DMS 273 (cell line): ENCODE data around the gene SMAD3.
A peak's percentile ranks its signal among the peaks of the same experiment; 100 is the strongest.
"Not testable (repeated sequence)": the region's sequence is repeated elsewhere in the genome, so short reads cannot be mapped to it uniquely, and the experiment has no call there.

ENCODE experiments used
- DNase-seq: peaks from one replicate; lab custom pipeline; 2025; ENCODE audit not compliant: unreplicated experiment; lab: John Stamatoyannopoulos, UW

Gene SMAD3

DNA sequence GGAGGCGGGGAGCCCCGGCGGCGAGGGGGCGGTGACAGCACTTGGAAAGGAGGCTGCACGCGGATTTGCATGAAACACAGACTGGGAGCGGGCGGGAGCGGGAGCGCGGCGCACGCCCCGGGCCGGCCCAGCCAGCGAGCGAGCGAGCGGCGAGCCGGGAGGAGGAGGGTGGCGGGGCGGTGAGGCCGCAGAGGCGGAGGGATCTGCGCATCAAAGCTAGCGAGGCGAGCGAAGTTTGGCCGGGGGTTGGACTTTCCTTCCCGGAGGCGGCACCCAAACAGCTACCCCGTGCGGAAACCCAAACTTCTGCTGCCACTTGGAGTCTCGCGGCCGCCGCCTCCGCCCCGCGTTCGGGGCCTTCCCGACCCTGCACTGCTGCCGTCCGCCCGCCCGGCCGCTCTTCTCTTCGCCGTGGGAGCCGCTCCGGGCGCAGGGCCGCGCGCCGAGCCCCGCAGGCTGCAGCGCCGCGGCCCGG is at the start of gene SMAD3:
Gene SMAD3 (plus strand): TSS at position 72 of the 475 bp plus-strand sequence. CDS start 553 bp downstream, outside the sequence.
- DNase-seq: peak; percentile 91

DNA sequence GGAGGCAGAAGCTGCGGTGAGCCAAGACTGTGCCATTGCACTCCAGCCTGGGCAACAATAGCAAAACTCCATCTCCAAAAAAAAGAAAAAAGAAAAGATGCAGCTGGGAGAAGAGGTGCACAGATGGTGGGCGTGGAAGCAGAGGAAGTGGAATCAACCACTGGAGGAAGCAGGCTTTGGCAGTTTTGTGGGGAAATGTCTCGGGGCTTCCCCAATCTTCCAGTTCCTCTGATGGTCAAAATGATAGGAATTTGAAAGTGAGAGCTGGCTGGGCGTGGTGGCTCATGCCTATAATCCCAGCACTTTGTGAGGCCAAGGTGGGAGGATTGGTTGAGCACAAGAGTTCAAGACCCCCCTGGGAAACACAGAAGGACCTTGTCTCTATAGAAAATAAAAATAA is 48.1 kb upstream of the SMAD3 start:
- DNase-seq: no peak

DNA sequence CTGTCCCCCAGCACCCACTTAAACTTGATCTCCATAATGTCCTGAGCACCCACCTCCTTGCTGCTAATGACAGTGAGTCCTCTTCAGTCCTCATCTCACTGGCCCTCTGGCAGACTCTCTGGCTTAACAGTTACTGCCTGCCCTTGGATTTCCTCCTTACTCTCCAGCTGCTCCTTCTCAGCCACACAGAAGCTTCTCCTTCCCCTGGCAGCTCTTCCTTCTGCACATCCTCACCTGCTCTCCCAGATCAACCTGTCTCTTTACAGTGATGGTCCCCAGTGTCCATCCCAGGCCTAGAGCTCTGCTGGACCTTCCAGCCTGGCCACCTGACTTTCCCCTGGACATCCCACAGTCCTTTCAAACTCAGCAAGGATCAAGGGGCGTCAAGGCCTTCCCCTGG is 47.4 kb upstream of the SMAD3 start:
- no peak for DNase-seq

DNA sequence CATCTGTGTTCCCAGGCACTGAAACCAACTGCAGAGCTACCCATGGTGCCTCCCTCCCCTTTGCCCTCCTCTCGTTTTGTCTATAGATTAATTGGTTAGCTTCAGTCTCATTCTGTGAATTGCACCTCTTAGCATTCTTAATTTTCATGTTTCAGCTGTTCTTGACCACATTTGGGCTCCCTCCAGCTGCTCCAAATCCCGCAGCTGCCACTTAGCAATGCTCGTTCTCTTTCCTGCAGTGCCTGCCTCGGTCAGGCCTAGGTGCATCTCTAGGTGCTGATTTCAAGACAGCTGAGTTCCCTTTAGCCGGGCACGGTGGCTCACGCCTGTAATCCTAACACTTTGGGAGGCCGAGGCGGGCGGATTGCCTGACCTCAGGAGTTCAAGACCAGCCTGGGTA is 47.0 kb upstream of the SMAD3 start:
- no peak for DNase-seq

DNA sequence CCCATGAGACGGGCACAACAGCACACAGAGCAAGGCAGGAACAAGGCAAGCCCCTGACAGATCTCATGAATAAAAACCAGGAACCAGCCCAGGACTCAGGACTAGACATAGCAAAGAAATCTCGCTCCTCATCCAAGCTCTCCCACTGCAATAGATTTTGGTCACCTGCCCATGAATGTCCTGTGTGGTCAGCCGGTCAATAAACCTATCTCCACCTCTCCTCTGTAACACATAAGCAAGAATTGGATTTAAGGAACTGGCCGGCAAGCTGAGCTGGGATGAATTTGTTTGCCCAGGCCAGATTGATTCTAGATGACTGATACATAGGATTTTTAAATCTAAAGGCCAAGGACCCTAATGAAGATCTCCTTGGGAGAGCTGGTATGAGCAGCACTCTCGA is 46.3 kb upstream of the SMAD3 start:
- no peak for DNase-seq

DNA sequence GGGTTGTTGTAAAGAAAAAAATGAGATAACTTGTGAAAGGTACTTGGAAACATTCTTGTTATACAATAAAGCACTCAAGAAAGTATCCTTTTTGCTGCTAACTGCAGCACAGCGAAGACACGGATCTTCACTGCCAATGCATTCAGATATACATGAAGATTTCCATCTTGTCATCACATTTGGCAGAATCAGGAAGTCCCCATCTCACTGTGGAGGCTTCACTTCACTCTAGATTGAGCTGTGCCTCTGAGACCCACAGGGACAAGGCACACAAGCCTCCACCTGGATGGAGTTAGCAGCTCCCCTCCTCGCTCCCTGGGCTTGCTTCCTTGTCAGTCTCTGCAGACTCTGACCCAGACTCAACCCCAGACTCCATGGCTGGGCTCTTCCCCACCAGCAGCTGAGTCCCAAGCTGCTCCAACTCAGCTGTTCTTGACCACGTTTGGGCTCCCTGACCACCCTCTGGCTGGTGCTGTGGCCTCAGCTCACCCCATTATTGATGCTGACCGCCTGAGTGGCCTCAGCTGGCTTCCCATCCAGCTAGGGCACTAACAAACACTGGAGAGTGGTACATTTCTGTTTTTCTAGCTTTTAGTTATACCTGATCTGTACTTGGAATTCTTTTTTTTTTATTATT is 45.4 kb upstream of the SMAD3 start:
- no peak for DNase-seq

DNA sequence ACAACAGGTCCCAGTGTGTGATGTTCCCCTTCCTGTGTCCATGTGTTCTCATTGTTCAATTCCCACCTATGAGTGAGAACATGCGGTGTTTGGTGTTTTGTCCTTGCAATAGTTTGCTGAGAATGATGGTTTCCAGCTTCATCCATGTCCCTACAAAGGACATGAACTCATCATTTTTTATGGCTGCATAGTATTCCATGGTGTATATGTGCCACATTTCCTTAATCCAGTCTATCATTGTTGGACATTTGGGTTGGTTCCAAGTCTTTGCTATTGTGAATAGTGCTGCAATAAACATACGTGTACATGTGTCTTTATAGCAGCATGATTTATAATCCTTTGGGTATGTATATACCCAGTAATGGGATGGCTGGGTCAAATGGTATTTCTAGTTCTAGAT is 44.7 kb upstream of the SMAD3 start:
- DNase-seq: not testable (repeated sequence)

DNA sequence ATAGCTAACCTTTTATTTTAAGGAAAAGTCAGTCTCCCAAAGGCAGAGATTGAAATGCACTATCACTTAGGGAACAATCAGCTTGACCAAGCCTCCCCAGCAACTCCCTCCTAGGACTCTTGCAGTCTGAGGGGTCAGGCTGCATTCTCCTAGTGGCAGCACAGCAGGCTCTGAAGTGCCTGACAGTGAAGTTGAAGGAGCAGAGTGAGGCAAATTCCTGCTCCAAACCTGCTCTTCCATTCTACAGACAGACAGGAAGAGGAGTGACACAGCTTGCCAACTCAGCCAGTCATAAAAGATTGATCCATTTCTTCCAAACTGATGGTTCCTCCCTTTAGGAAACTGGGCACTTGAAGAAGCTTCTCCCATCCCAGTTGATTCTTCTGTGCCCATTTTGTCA is 43.9 kb upstream of the SMAD3 start:
- DNase-seq: no peak

DNA sequence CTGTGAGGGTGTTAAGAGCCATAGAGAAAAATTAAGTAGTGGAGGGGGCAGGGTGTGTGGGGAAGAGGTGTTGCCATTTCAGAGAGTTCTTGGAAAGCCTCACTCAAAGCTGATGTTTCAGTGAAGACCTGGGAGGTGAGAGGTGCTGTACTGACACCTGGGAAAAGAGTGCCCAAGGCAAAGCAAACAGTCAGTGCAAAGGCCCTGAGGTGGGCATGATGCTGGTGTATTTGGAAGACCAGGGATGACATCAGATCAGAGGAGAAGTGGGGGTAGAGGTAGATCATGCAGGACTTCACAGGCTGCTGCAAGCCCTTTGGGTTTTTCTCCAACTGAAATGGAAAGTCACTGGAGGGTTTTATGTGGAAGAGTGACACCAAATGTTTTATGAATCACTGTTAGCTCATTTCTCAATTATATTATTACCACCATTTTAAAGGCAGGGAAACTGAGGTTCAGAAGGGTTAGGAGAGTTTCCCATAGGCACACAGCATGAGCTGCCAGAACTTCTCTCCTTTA is 42.8 kb upstream of the SMAD3 start:
- DNase-seq: no peak

DNA sequence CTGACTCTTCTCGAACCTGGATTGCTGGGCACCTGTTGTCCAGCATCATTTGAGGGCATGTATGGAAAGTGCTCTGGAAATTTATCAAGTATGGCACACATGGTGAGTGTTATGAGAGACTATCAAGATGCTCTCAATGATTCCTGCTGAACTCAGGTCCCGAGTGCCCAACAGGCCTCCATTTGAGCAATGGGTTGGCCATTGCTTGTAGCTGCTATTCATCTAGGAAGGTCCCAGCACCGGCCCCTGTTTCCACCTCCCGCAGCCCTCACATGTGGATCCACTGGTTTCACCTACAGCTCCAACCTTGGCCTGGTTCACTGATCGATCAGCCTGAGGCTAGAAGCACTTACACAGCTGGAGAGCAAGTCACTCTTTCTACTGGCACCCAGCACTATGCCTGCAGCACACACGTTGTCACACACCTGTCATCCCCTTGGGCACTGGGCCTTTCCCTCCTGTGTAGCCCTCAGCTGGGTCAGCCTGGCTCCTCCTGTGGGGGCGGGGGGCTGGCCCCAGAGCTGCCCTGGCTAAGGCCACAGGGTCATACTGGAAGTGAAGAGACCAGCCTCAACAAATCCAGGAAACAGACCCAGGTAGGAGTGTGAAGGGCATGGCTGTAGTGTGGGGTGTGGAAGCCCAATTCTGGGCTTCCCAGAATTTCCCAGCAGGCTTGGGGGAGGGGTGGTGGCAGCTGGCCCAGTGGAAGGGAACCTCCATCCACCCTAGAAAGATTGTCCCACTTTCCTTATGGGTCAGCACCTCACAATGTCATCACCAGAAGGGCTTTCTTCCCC is 41.7 kb upstream of the SMAD3 start:
- no peak for DNase-seq

DNA sequence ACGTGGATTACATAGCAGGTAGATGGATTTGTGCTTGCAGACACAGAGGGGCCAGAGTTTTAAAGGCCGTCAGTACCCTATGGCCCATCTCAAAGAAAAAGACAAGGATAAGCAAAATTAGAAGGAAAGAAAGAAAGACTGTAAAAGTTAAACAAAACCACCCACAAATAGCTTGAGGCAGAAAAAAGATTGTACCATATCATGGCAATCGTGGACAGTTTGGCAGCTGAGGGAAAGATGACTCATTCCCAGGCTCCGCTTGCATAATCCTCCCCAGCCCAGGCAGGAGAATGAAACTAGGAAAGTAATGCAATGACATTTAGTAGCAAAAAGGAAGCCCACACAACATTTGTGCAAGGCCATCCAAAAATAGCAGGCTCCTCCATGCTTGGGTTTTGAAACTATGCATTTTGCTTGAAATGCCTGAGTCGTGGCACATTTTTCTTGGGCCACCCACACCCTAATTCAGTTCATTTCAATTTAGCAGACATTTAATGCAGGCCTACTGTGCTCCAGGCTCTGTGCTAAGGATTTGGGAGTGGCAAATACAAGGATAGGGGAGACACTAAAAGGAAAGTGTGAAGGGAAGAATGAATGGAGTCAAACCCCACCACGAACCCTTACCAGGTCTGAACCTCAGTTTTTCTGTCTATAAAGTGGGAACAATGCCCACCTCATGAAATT is 40.9 kb upstream of the SMAD3 start:
- peak; percentile 64 for DNase-seq

DNA sequence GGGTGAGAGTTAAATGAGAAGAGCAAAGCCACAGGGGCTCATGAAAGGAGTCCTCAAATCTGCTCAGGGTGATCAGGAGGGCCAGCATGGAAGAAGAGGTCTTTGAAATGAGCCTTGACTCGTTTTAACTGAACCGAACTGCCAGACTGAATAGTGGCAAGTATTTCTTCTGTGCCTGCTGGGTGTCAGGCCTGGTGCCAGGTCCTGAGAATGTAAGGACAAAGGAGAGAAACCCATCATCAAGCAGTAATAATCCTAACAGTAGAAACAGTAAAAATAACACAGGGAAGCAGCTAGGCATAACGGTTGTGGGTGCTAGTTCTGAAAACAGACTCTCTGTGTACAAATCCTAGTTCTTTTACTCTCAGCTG is 40.4 kb upstream of the SMAD3 start:
- no peak for DNase-seq

DNA sequence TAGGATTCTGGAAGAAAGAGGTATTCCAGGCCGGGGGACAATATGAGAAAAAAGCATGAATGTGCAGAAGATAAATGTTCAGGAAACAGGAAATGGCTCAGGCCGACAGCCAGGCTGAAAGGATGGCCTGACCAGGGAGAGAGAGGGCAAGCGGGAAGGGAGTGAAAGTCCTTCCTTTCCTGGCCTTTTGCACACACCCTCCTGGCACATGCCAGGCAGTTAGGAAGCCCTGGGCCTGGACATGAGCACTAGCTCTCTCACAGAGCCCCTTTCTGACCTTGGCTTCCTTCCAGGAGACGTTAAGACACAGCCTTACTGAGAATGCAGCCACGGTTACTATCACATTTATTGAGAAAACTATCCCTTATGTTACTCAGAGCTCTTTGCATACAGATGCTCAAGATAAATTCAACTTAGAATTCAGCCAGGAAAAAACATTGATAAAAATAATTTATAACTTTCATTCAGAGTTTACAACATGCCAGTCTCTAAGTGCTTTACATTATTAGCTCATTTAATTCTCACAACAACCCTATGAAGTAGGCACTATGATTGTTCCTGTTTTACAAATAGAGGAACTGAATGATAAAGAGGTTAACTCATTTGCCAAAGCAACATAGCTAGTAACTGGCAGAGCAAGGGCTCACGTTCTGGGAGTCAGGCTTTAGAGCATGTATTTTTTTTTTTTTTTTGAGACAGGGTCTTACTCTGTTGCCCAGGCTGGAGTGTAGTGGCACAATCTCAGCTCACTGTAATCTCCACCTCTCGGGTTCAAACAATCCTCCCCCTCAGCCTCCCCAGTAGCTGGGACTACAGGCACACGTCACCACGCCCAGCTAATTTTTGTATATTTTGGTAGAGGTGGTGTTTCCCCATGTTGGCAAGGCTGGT is 39.4 kb upstream of the SMAD3 start:
- peak; percentile 36 for DNase-seq

DNA sequence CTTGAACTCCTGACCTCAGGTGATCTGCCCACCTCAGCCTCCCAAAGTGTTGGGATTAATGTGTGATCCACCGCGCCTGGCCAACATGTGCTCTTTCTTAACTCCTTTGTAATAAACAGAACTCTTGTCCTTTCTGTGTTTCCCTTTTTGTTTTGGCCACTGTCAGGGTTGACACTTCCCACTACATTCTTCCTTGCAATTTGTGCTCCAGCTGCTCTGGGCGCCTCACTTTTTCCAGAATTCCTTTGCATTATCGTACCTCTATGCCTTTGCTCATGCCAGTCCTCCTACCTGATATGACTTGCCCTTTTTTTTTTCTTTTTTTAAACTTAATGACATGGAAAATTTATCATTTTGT is 38.8 kb upstream of the SMAD3 start:
- no peak for DNase-seq

DNA sequence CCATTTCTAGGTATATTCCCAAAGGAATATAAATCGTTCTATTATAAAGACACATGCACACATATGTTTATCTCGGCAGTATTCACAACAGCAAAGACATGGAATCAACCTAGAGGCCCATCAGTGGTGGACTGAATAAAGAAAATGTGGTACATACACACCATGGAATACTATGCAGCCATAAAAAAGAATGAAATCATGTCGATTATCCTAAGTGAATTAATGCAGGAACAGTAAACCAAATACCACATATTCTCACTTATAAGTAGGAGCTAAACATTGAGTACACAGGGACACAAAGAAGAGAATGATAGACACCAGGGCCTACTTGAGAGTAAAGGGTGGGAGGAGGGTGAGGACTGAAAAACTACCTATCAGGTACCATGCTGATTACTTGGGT is 37.0 kb upstream of the SMAD3 start:
- not testable (repeated sequence) for DNase-seq

DNA sequence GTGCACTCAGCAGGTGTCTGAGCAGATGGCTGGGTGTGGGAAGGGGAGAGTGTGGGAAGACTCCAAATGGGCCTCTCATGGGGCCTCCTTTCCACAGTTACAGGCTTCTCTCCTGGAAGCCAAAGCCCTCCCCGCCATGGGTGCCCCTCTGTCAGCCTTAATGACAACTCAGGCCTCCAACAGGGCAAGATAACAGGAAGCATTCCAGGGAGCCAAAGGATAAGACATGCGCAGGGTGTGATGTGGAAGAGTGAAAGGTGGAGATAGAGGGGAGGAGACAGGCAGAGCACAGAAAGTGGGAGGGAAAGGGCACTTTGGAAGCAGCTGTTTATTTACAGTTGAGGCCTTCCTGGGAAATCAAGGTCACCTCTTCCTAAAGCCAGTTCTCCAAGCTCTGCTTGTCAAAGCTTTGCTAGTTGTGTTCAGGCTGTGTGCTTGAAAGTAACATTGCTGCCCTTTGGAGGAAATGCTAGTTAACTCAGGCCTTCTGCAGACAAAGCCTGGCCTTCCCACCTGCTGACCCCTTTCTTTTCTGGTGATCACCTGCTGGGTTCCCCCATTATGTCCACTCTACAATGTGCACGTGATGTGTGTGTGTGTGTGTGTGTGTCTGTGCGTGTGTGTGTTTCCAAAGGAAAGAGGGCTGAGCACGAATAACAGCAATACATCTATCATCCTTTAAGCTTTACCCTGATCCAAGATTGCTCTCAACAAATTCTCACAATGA is 35.2 kb upstream of the SMAD3 start:
- DNase-seq: peak; percentile 57

DNA sequence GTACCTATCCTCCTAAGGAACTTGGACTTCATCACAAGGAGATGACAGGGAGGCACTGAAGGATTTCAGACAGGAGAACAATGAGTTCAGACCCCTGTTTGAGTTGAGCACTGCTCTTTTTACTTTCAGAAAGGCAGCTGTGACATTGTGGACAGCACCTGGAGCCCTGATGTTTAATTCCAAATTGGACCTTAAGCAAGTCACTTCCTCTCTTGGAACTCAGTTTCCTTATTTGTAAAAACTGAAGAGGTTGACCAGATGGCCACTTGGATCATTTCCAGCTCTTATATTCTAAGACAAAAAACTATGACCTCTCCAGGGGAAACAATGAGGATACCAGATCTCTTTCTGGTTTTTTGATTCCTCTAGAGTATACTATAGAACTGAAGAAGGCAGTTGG is 34.1 kb upstream of the SMAD3 start:
- no peak for DNase-seq

DNA sequence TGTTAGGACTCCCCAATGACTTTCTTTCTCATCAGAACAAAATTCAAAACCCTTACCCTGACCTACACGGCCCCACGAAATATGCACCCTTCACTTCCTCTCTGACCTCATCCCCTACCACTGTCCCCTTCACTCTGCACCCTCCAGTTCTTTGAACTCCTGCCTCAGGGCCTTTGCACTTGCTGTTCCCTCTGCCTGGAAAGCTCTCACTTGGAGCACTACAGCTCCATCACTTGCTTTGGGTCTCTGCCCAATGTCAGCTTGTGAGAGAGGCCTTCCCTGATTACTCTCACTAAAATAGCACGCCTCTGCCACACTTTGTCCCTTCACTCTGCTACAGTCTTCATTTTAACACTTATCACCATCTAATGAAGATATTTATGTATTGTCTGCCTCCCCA is 32.8 kb upstream of the SMAD3 start:
- no peak for DNase-seq

DNA sequence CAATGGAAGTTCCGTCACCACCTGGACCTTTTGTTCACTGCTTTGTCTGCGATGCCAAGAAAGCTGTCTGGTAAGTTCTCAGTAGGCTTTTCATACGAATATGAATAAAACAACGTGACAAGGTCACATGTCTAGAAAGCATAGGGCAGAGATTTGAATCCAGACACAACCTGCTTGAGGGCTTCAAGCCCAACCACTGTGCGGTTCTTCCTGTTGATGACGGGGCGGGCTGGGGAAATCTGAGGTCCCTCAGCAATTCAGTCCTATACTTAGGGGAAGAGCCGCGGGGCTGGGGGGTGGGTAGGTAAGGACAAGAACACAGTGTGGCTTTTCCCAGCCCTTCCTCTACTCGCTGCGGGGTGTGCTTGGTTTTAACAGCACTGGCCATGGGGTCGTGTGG is 32.4 kb upstream of the SMAD3 start:
- no peak for DNase-seq

DNA sequence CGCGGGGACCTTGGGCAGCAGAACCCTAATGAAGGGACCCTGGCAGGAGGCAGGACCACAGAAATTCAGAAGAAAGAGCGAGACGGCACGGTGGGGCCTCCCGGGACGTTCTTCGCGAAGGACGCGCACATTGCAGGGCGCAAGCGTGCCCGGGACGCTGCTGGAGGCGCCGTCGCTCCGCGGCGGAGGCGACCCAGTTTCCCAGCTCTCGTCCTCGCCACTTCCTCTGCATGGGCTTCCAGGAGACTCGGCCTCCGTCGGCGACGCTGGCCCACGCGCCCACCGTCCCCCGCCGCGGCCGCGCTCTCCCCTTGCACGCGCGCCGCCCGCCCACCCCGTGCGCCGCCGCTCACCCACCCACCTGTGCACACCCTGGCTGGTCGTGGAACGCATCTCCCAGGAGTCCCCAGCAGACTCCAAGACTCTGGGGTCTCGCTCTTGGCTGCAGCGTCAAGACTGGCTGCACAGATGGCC is 31.8 kb upstream of the SMAD3 start:
- DNase-seq: no peak
